Activated CD4-positive, alpha-beta memory T cell treated with anti-CD3 and anti-CD28 coated beads for 36 hours (primary cell): ENCODE data around the gene TGFBR3L. TPM values are rescaled to one million over a fixed set of nuclear protein-coding genes. Genes with fewer than 3 reads are reported as not detected.

Experiments used
- CTCF ChIA-PET: fragments of 350-600 bp; sonication (Branson Sonifier 250); formaldehyde crosslinking; loops from one replicate; lab custom pipeline; 2021; ENCODE audit warnings: antibody characterized with exemption, inconsistent platforms; lab: Charles Lee
- POLR2A ChIA-PET: fragments of 350-600 bp; sonication (Branson Sonifier 250); formaldehyde crosslinking; loops from one replicate; lab custom pipeline; 2021; ENCODE audit warnings: antibody characterized with exemption; lab: Charles Lee
- DNase-seq: peaks from one replicate; pipeline ENCODE4 v3.0.0-alpha.2; 2020
- H3K27ac Mint-ChIP-seq: one replicate; pipeline ENCODE4 v1.8.0; 2021; ENCODE audit warnings: mixed read lengths
- H3K27me3 Mint-ChIP-seq: one replicate; pipeline ENCODE4 v1.8.0; 2021; ENCODE audit warnings: mixed read lengths
- H3K36me3 Mint-ChIP-seq: one replicate; pipeline ENCODE4 v1.8.0; 2021; ENCODE audit warnings: mixed read lengths
- H3K4me1 Mint-ChIP-seq: one replicate; pipeline ENCODE4 v1.8.0; 2021; ENCODE audit warnings: low read depth, mixed read lengths
- H3K4me3 Mint-ChIP-seq: one replicate; pipeline ENCODE4 v1.8.0; 2021; ENCODE audit warnings: mild to moderate bottlenecking, mixed read lengths
- H3K9me3 Mint-ChIP-seq: one replicate; pipeline ENCODE4 v1.8.0; 2021; ENCODE audit warnings: mixed read lengths
- intact Hi-C: fragments of 100-400 bp; cut with micrococcal nuclease; formaldehyde crosslinking; loops from one replicate; pipeline ENCODE4 v1.15.1; 2023
- total RNA-seq, 2 experiments: library from RNA; stranded (reverse); gene quantifications; one replicate each; pipeline ENCODE4 v1.2.3, GENCODE V29; 2021

Gene TGFBR3L
- total RNA-seq, 2 experiments from 2014 or later, result 4.4 to 4.6 TPM

DNA sequence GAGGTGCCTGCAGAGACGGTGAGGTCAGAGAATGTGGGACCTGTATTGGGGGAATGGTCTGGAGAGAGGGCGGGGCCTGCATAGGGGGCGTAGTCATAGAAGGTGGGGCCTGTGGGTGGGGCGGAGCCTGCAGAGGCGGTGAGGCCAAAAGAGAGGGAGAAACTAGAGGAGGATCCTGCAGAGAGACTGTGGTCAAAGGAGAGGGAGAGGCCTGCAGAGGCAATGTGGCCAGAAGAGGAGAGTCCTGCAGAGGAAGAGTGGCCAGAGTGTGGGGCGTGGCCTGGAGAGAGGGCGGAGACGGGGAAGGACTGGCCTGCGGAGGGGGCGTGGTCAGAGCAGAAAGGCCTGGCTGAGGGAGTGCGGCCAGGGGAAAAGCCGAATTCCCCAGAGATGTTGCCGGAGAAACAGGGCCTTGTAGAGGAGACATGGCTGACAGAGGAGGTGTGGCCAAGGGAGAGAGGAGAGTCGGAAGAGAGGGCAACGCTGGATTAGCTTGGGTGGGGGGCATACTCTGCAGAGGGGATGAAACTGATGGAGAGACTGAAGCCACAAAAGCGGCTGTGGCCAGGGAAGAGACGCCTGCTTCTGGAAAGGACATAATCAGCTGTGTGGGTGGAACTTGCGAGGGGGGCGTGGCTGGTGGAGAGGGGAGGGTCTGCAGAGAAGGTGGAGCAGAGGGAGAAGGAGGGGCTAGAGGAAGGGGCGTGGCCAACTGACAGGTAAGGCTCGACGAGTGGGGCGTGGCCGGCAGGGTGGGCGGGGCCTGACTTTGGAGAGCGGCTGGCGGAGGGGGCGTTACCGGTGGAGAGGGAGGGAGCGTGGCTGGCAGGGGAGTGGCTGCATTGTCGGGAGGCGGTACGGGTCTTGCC is 43.0 kb upstream of the TGFBR3L start:
- no peaks in the 10 kb centered on the region for H3K9me3 Mint-ChIP-seq
- intact Hi-C loops, result no loop called here
- CTCF ChIA-PET, result no interaction called here
- no peak overlapping the region for H3K4me3 Mint-ChIP-seq
- H3K4me1 Mint-ChIP-seq, result peaks cover 36% of the 10 kb centered on the region
- no peaks in the 10 kb centered on the region for H3K36me3 Mint-ChIP-seq
- no peak overlapping the region for H3K27ac Mint-ChIP-seq
- H3K27me3 Mint-ChIP-seq, result peaks cover 21% of the 10 kb centered on the region
- POLR2A ChIA-PET, result no interaction called here
- DNase-seq, result peak; percentile 91

DNA sequence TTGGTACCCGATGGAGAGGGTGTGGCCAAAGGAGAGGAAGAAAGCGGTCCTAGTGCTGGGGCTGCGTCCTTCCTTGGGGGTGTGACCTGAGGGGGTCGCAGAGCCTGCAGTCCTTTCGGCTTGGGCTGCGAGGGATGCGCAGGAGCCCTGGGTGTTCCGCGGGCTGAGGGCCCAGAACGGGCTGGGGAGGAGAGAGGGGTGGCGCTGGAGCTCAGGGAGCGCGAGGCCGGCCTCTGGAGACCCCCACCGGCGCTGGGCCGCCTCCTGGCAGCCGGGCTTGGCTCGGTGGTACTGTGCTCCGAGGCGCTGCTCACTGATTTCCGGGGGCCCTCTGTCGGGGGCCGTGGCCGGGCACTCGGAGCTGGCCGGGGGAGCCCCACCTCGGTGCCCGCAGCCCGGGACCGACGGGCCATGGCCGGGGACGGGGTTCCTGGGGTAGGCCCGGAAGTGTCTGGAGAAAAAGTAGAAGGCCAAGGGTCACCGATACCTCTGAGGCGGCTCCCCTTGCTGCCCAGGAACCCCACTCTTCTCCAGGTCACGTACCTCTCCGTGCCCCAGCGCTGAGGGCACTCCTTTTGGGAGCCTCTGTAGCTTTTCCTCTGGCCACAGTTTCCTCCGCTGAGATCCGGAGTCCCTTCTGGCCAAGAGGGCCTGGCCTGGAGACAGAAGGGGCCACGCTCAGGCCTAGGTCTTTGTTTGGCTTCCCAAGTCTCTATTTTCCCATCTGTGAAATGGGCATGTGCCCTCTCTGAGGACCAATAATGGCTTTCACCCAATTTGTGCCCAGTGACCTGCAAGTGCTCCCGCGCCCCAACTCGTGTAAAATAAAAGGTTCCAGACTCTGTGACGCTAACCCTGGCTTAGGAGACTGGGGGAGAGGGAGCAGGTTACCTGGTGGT is 42.1 kb upstream of the TGFBR3L start:
- Mint-ChIP-seq H3K4me3 (no peak overlapping the region), H3K36me3 (no peaks in the 10 kb centered on the region), H3K27me3 (peaks cover 21% of the 10 kb centered on the region), H3K9me3 (no peaks in the 10 kb centered on the region), H3K4me1 (peaks cover 36% of the 10 kb centered on the region), H3K27ac (no peak overlapping the region)
- ChIA-PET CTCF (no interaction called here), POLR2A (interaction anchor here (0.7 kb wide), 1 partner anchor 30 kb away, joined by 3 read pairs; no protein-coding TSS in a partner anchor)
- DNase-seq, result no peak
- intact Hi-C loops, result no loop called here

DNA sequence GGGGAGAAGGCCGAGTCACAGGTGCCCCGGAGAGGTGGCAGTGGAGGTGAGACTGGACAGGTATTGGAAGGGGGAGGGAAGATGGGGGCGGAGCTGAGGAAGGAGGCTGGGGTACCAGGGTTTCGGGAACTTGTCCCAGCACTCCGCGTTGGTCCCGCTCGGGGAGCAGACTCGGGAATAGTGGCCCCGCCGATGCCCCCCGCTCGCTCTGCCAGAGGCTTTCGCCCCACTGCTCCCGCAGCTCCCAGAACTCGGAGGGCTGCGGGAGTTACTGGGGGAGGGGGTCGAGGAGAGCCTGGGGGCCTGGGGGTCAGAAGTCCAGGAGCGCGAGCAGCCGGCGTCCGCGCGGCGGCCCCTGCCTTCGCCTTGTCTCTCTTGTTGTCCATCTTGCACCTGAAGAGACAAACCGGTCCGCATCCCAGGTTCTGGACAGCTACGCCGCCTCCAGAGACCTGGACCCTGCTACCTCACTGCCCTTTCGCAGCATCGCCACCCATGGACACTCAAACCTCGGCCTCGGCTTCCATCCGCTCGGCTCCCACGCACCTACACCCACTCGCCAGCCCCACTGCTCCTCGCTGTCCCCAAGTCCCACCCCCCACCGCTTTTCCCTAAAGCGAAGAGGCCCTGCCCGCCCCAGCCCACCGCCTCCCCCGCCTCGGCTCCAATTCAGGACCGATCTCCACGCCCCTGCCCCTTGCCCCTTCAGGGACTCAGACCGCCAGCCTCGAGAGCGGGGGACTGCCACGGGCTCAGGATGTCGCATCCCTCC is 41.1 kb upstream of the TGFBR3L start:
- POLR2A ChIA-PET, result interaction anchor here (0.7 kb wide), 1 partner anchor 29 kb away, joined by 3 read pairs; no protein-coding TSS in a partner anchor
- intact Hi-C loops, result no loop called here
- peaks cover 21% of the 10 kb centered on the region for H3K27me3 Mint-ChIP-seq
- H3K4me1 Mint-ChIP-seq, result peaks cover 32% of the 10 kb centered on the region
- H3K9me3 Mint-ChIP-seq, result no peaks in the 10 kb centered on the region
- CTCF ChIA-PET, result interaction anchor here (0.6 kb wide), 1 partner anchor 21 kb away, joined by 6 read pairs; no protein-coding TSS in a partner anchor
- DNase-seq, result no peak
- H3K27ac Mint-ChIP-seq, result no peak overlapping the region
- no peaks in the 10 kb centered on the region for H3K36me3 Mint-ChIP-seq
- peak overlapping the region; percentile 59 for H3K4me3 Mint-ChIP-seq

DNA sequence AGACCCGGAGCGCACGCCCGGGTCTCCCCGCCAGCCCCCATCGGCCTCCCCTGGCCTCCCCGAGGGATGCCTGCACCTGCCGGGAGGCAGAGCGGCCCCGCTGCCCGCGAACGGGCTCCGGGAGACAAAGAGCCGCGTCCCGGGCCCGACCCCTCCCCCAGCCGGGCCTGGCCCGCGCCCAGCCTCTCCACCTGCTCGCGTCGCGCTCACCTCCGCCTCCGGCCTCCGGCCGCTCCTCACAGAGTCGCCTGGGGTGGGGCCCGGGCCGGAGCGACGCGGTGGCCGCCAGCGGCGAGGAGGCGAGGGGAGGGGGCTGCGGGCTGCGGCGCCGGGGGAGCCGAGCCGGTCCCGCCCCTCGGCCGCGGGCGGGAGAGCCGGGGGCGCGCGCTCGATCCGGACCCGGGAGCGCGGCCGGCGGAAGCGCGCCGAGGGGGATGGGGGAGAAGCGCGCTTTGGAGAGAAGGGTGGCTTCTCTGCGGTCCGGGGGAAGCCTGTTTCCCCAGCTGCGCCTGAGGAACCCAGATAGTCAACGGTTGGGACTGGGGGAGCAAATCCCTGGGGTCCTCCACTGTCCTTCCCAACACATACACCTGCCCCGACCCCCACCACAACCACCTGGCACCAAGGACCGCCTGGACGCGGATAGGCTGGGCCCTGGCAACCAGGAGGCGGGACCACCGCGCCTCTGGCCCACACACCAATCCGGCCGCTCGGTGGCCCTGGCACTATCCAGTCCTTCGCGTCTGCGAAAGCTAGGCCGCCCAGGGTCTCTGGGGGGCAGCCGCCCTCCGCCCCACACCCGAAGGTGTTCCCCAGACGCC is 40.3 kb upstream of the TGFBR3L start, which contains the start of gene PRR36:
Gene PRR36, minus strand, starts transcription at position 315 of the 821 bp plus-strand sequence. CDS start 701 bp downstream, outside the sequence.
- H3K27me3 Mint-ChIP-seq, result peaks cover 21% of the 10 kb centered on the region
- H3K27ac Mint-ChIP-seq, result no peak within 1 kb of the TSS
- ChIA-PET CTCF (interaction anchor here (0.6 kb wide), 1 partner anchor 16 kb away, joined by 4 read pairs; no protein-coding TSS in a partner anchor), POLR2A (no interaction called here)
- H3K36me3 Mint-ChIP-seq, result no peaks in the 10 kb centered on the region
- H3K4me3 Mint-ChIP-seq, result peak within 1 kb of the TSS; percentile 59
- no peaks in the 10 kb centered on the region for H3K9me3 Mint-ChIP-seq
- DNase-seq, result peak; percentile 33
- intact Hi-C loops, result no loop called here
- peaks cover 27% of the 10 kb centered on the region for H3K4me1 Mint-ChIP-seq

DNA sequence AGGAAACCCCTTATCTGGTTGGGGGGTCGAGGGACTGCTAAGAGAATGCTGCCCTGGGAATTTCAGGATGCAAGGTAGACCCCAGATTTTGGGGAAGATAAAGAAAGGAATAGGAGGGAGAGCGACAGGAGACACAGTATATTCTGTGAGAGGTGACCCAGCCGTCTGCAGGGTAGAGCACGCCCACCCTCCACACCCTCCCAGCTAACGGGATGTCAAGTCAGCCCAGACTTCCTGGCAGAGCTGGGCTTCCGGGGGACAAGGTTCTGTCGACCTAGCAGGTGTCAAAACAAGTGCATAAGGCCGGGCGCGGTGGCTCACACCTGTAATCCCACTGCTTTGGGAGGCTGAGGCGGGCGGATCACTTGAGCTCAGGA is 39.7 kb upstream of the TGFBR3L start:
- POLR2A ChIA-PET, result no interaction called here
- no peaks in the 10 kb centered on the region for H3K9me3 Mint-ChIP-seq
- peaks cover 21% of the 10 kb centered on the region for H3K27me3 Mint-ChIP-seq
- no peak overlapping the region for H3K27ac Mint-ChIP-seq
- peaks cover 27% of the 10 kb centered on the region for H3K4me1 Mint-ChIP-seq
- H3K4me3 Mint-ChIP-seq, result peak overlapping the region; percentile 49
- CTCF ChIA-PET, result interaction anchor here (0.6 kb wide), 1 partner anchor 16 kb away, joined by 4 read pairs; no protein-coding TSS in a partner anchor
- intact Hi-C loops, result no loop called here
- no peaks in the 10 kb centered on the region for H3K36me3 Mint-ChIP-seq
- DNase-seq, result no peak

DNA sequence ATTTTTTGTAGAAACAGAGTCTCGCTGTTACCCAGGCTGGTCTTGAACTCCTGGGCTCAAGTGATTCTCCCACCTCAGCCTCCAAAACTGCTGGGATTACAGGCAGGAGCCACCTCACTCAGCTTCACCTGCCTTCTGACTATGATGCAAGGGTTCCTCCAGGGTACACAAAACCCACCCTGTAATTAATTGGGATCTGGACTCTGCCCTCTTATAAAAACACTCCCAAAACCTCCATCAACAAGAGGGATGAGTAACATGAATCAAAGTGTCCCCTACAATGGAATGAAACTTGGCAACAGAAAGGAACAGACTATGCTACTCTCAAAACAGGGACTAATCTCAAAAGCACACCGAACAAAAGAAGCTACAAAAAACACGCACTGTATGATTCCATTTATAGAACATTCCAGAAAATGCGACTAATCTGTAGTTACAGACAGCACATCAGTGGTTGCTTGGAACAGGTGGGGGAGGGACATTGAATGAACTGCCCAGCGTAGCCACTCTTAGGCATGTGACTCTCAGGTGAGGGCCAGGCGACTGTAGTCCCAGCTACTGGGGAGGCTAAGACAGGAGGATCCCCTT is 37.3 kb upstream of the TGFBR3L start:
- H3K9me3 Mint-ChIP-seq, result peaks cover 2% of the 10 kb centered on the region
- intact Hi-C loops, result no loop called here
- H3K4me3 Mint-ChIP-seq, result no peak overlapping the region
- peaks cover 10% of the 10 kb centered on the region for H3K27me3 Mint-ChIP-seq
- H3K36me3 Mint-ChIP-seq, result no peaks in the 10 kb centered on the region
- POLR2A ChIA-PET, result no interaction called here
- peaks cover 10% of the 10 kb centered on the region for H3K4me1 Mint-ChIP-seq
- CTCF ChIA-PET, result interaction anchor here (1.6 kb wide), 1 partner anchor 197 kb away, joined by 4 read pairs; the partner anchor contains the start of gene TRAPPC5
- no peak overlapping the region for H3K27ac Mint-ChIP-seq
- DNase-seq, result no peak

DNA sequence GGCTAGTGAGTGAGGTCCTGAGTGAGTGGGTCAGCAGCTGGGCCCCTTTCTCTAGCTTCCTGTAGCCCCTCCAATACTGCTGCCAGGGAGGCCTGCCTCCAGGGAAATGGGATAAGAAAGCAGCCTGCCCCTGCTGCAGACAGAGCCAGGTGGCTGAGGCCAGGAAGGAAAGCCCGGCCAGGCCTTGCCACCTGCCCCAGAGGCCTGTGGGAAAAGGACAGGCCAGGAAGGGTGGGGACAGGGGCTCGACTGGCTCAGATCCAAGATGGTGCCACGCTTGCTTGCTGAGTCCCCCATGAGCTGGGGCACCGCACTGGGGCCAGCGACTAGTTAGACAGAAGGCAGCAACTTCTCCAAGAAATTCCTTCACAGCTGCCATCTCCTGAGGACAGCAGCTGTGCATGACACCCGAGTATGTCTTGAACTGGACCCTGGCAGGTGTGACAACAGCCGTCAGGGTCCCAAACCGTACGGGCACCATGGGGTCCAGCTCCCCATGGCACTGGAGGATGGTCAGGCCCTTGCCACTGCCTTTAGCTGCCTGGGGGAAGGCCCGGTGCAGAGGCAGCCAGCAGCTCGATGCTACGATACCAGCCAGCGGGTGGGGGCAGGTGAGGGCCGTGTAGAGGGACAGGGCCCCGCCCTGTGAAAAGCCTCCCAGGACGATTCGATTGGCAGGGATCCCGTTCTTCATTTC is 35.4 kb upstream of the TGFBR3L start:
- ChIA-PET POLR2A (no interaction called here), CTCF (no interaction called here)
- no peak for DNase-seq
- H3K4me3 Mint-ChIP-seq, result no peak overlapping the region
- H3K27me3 Mint-ChIP-seq, result peaks cover 1% of the 10 kb centered on the region
- intact Hi-C loops, result no loop called here
- no peaks in the 10 kb centered on the region for H3K36me3 Mint-ChIP-seq
- peaks cover 2% of the 10 kb centered on the region for H3K9me3 Mint-ChIP-seq
- no peak overlapping the region for H3K27ac Mint-ChIP-seq
- H3K4me1 Mint-ChIP-seq, result peaks cover 4% of the 10 kb centered on the region

DNA sequence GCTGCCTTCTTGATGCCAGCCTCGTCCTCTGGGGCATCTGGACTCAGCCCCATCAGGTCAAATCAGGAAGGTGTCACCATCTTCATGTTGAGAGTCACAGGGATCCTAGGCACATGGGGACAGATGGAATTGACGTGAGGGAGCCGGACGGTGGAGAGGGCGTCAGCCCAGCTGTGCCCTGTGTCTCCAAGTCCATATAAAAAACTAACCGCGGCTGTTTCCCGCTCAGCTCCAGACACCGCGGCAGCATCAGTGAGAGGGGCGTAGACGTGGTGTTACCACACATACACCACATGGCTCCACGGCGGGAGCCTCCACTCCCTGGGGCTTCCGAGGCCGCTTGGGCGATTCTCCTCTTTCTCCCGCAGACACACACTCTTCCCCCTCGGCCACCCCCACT is 34.8 kb upstream of the TGFBR3L start:
- no peaks in the 10 kb centered on the region for H3K4me1 Mint-ChIP-seq
- no peak for DNase-seq

DNA sequence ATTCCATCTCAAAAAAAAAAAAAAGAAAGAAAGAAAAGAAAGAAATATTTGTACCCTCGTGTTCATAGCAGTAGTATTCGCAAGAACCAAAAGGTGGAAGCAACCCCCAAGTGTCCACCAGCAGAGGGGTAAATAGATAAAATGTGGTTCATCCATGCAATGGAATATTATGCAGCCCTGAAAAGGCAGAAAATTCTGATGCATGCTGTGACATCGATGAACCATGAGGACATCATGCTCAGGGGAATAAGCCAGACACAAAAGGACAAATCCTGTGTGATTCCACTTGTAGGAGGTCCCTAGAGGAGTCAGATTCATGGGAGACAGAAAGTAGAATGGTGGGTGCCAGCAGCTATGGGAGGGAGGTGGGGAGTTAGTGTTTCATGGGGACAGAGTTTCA is 32.7 kb upstream of the TGFBR3L start:
- ChIA-PET CTCF (interaction anchor here (2.6 kb wide), 1 partner anchor 13 kb away, joined by 9 read pairs; no protein-coding TSS in a partner anchor), POLR2A (no interaction called here)
- Mint-ChIP-seq H3K27me3 (peaks cover 1% of the 10 kb centered on the region), H3K27ac (no peak overlapping the region), H3K4me1 (no peaks in the 10 kb centered on the region), H3K4me3 (no peak overlapping the region), H3K36me3 (no peaks in the 10 kb centered on the region), H3K9me3 (peaks cover 2% of the 10 kb centered on the region)
- no peak for DNase-seq
- intact Hi-C loops, result no loop called here

More for the DNA sequence above, 34.8 kb upstream of the TGFBR3L start:
- peaks cover 1% of the 10 kb centered on the region for H3K27me3 Mint-ChIP-seq
- no peaks in the 10 kb centered on the region for H3K36me3 Mint-ChIP-seq
- no peak overlapping the region for H3K4me3 Mint-ChIP-seq
- ChIA-PET POLR2A (no interaction called here), CTCF (no interaction called here)
- intact Hi-C loops, result no loop called here
- peaks cover 2% of the 10 kb centered on the region for H3K9me3 Mint-ChIP-seq
- H3K27ac Mint-ChIP-seq, result no peak overlapping the region

DNA sequence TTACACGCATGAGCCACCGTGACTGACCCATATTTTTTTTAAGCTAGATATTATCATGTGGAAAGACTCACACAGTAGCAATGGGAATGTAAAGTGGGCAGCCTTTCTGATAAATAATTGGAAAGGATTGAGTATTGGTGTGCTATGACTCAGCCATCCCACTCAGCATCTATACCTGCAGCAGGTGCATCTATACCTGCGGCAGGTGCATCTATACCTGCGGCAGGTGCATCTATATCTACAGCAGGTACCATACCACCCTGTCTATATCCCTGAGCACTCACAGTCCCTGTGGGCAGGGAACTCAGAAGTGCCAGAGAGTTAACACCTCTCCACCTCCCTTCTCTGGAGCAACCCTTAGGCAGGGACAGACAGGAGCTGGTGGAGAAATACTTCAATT is 31.5 kb upstream of the TGFBR3L start:
- H3K27ac Mint-ChIP-seq, result no peak overlapping the region
- H3K27me3 Mint-ChIP-seq, result peaks cover 3% of the 10 kb centered on the region
- no peaks in the 10 kb centered on the region for H3K36me3 Mint-ChIP-seq
- DNase-seq, result no peak
- H3K9me3 Mint-ChIP-seq, result peaks cover 2% of the 10 kb centered on the region
- no peak overlapping the region for H3K4me3 Mint-ChIP-seq
- ChIA-PET CTCF (interaction anchor here (0.6 to 2.6 kb wide), 2 partner anchors 14 to 781 kb away, joined by 5 to 9 read pairs; no protein-coding TSS in a partner anchor), POLR2A (no interaction called here)
- intact Hi-C loops, result no loop called here
- H3K4me1 Mint-ChIP-seq, result no peaks in the 10 kb centered on the region
